ENCODE results near the gene CPE. TPM values are rescaled to one million over a fixed set of nuclear protein-coding genes. Genes with fewer than 3 reads are reported as not detected.
A peak's percentile ranks its signal among the peaks of the same experiment; 100 is the strongest.

The CPE gene
- total RNA-seq, 1 donor from 2014 or later = 43.6 TPM

- Histone ChIP-seq H3K27me3 (no peaks in the 10 kb centered on the region), H3K79me2 (ENCODE audit: low read depth) (no peaks in the 10 kb centered on the region), H3K36me3 (no peaks in the 10 kb centered on the region), H3K9me3 (ENCODE audit: low read depth) (no peaks in the 10 kb centered on the region), H3K4me1 (no peaks in the 10 kb centered on the region), H3F3A (ENCODE audit: low read depth) (no peaks in the 10 kb centered on the region), H3K4me2 (no peak overlapping the region), H2AFZ (replicated peaks) (no peak overlapping the region), H4K20me1 (ENCODE audit: low read depth) (no peaks in the 10 kb centered on the region), H3K4me3 (no peak overlapping the region), H3K27ac (no peak overlapping the region), H3K9ac (no peak overlapping the region)
- Mint-ChIP-seq H3K27ac (no peak overlapping the region), H3K27me3 (ENCODE audit: insufficient read depth, low read depth) (no peaks in the 10 kb centered on the region), H3K4me1 (no peaks in the 10 kb centered on the region), H3K36me3 (peaks cover 2% of the 10 kb centered on the region), H3K9me3 (peaks cover 10% of the 10 kb centered on the region), H3K4me3 (no peak overlapping the region)
- TF ChIP-seq CTCF (IDR thresholded peaks at IDR 0.05) (no peak), EZH2phosphoT487 (IDR thresholded peaks at IDR 0.05) (no peak), EZH2 (IDR thresholded peaks at IDR 0.05) (no peak)
- DNase-seq (ENCODE audit: low spot score) = no peak
Measured at GRCh38 chr4:165426331-165426730, 47.5 kb downstream of the CPE start.

DNA sequence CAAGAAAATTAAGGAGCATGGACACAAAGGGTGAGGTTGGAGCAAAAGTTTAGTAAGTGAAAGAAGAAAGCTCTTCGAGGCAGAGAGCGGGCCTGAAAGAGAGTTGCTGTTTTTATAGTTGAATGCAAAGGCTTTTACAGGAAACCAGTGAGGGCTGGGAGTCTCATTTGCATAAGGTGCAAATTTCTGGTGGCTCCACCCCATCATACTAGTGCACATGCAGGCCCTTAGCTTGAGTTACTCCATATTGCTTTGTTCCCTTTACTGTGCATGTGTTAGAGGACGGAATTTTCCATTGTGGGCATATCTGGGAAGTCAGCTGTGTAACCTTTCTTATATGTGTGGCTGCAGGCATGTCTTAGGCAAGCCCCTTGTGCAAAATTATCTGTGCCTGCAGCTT lies 48.0 kb downstream of the CPE start:
- H4K20me1 ChIP-seq (ENCODE audit: low read depth) = no peaks in the 10 kb centered on the region
- no peaks in the 10 kb centered on the region for H3K9me3 ChIP-seq (ENCODE audit: low read depth)
- H3F3A ChIP-seq (ENCODE audit: low read depth) = no peaks in the 10 kb centered on the region
- DNase-seq (ENCODE audit: low spot score) = no peak
- H3K4me3 Mint-ChIP-seq = no peak overlapping the region
- H3K79me2 ChIP-seq (ENCODE audit: low read depth) = no peaks in the 10 kb centered on the region
- H3K4me1 Mint-ChIP-seq = no peaks in the 10 kb centered on the region
- H3K27ac Mint-ChIP-seq = no peak overlapping the region
- H3K36me3 ChIP-seq = no peaks in the 10 kb centered on the region
- no peaks in the 10 kb centered on the region for H3K27me3 Mint-ChIP-seq (ENCODE audit: insufficient read depth, low read depth)
- no peak overlapping the region for H3K9ac ChIP-seq
- TF ChIP-seq CTCF (IDR thresholded peaks at IDR 0.05) = no peak
- H3K4me2 ChIP-seq = no peak overlapping the region
- no peak overlapping the region for H2AFZ ChIP-seq (replicated peaks)
- H3K27ac ChIP-seq = no peak overlapping the region
- H3K27me3 ChIP-seq = no peaks in the 10 kb centered on the region
- H3K9me3 Mint-ChIP-seq = peaks cover 10% of the 10 kb centered on the region
- no peaks in the 10 kb centered on the region for H3K4me1 ChIP-seq
- H3K4me3 ChIP-seq = no peak overlapping the region
- peaks cover 3% of the 10 kb centered on the region for H3K36me3 Mint-ChIP-seq

GRCh38 chr4:165428957-165429356 lies 50.1 kb downstream of the CPE start:
- Histone ChIP-seq H4K20me1 (ENCODE audit: low read depth) (no peaks in the 10 kb centered on the region), H3K9ac (no peak overlapping the region), H3F3A (ENCODE audit: low read depth) (no peaks in the 10 kb centered on the region), H3K4me2 (no peak overlapping the region), H3K79me2 (ENCODE audit: low read depth) (no peaks in the 10 kb centered on the region), H3K9me3 (ENCODE audit: low read depth) (no peaks in the 10 kb centered on the region), H3K4me3 (no peak overlapping the region), H2AFZ (replicated peaks) (no peak overlapping the region), H3K4me1 (no peaks in the 10 kb centered on the region), H3K27me3 (no peaks in the 10 kb centered on the region), H3K36me3 (no peaks in the 10 kb centered on the region), H3K27ac (no peak overlapping the region)
- Mint-ChIP-seq H3K4me1 (no peaks in the 10 kb centered on the region), H3K9me3 (peaks cover 10% of the 10 kb centered on the region), H3K36me3 (peaks cover 3% of the 10 kb centered on the region), H3K4me3 (no peak overlapping the region), H3K27ac (no peak overlapping the region), H3K27me3 (ENCODE audit: insufficient read depth, low read depth) (no peaks in the 10 kb centered on the region)
- no peak for DNase-seq (ENCODE audit: low spot score)
- TF ChIP-seq EZH2 (IDR thresholded peaks at IDR 0.05) = no peak
- no peak for TF ChIP-seq EZH2phosphoT487 (IDR thresholded peaks at IDR 0.05)
- TF ChIP-seq CTCF (IDR thresholded peaks at IDR 0.05) = no peak

- H3K27me3 ChIP-seq = no peaks in the 10 kb centered on the region
- H4K20me1 ChIP-seq (ENCODE audit: low read depth) = no peaks in the 10 kb centered on the region
- Mint-ChIP-seq H3K27me3 (ENCODE audit: insufficient read depth, low read depth) (no peaks in the 10 kb centered on the region), H3K4me3 (no peak overlapping the region), H3K36me3 (peaks cover 1% of the 10 kb centered on the region), H3K9me3 (peaks cover 3% of the 10 kb centered on the region), H3K27ac (no peak overlapping the region), H3K4me1 (no peaks in the 10 kb centered on the region)
- H3F3A ChIP-seq (ENCODE audit: low read depth) = no peaks in the 10 kb centered on the region
- H3K4me2 ChIP-seq = no peak overlapping the region
- TF ChIP-seq EZH2 (IDR thresholded peaks at IDR 0.05) (no peak), EZH2phosphoT487 (IDR thresholded peaks at IDR 0.05) (no peak), CTCF (IDR thresholded peaks at IDR 0.05) (no peak)
- H3K4me3 ChIP-seq = no peak overlapping the region
- H3K27ac ChIP-seq = no peak overlapping the region
- DNase-seq (ENCODE audit: low spot score) = no peak
- peak overlapping the region; percentile 20 for H2AFZ ChIP-seq (replicated peaks)
- no peak overlapping the region for H3K9ac ChIP-seq
- no peaks in the 10 kb centered on the region for H3K36me3 ChIP-seq
- no peaks in the 10 kb centered on the region for H3K79me2 ChIP-seq (ENCODE audit: low read depth)
- peaks cover 5% of the 10 kb centered on the region for H3K4me1 ChIP-seq
- H3K9me3 ChIP-seq (ENCODE audit: low read depth) = no peaks in the 10 kb centered on the region
Measured at GRCh38 chr4:165433529-165433928, 54.7 kb downstream of the CPE start.
